Prostate gland (tissue), 2 donors: Measurements from ENCODE around the gene CSNK1A1L. TPM values are rescaled to one million over a fixed set of nuclear protein-coding genes. Genes with fewer than 3 reads are reported as not detected.

Source experiments
- DNase-seq: peaks from one replicate; pipeline ENCODE4 v3.0.0-alpha.2; 2019; ENCODE audit warnings: low spot score
- H3K27ac ChIP-seq, 2 donors: fragments of 200-600 bp; sonication (generic); 2 replicates each; pipeline ENCODE4 v1.5.1; 2017 to 2019
- H3K27me3 ChIP-seq: fragments of 200-600 bp; sonication (generic); replicated peaks from 2 replicates; pipeline ENCODE4 v1.5.1; 2019; ENCODE audit not compliant: insufficient read depth
- H3K36me3 ChIP-seq, 2 donors: fragments of 200-600 bp; sonication (generic); 1 replicate in 1 of 2; 2 replicates in 1 of 2; pipeline versions ENCODE4 v1.5.1 to v1.8.1; 2017 to 2019
- H3K4me1 ChIP-seq: fragments of 200-600 bp; sonication (generic); replicated peaks from 2 replicates; pipeline ENCODE4 v1.5.1; 2019
- H3K4me3 ChIP-seq, 2 donors: fragments of 200-600 bp; sonication (generic); 2 replicates each; pipeline ENCODE4 v1.5.1; 2017 to 2019
- H3K9me3 ChIP-seq: fragments of 200-600 bp; sonication (generic); 2 replicates; pipeline ENCODE4 v1.5.1; 2017
- POLR2A ChIP-seq: fragments of 450-650 bp; IDR thresholded peaks from one replicate; pipeline ENCODE4 v1.6.1; 2016; ENCODE audit warnings: antibody characterized with exemption, mild to moderate bottlenecking
- POLR2AphosphoS5 ChIP-seq: sonication (generic); formaldehyde crosslinking; IDR thresholded peaks from one replicate; pipeline ENCODE4 v1.6.1; 2017; ENCODE audit warnings: antibody characterized with exemption
- WGBS: methylation state at CpG from one replicate; pipeline ENCODE4 v1.1.5; 2018; 5-methylcytosine and 5-hydroxymethylcytosine counted together
- intact Hi-C: fragments of 100-400 bp; cut with DNase I; formaldehyde crosslinking; loops from one replicate; pipeline ENCODE4 v1.14.2; 2022
- total RNA-seq, 2 donors: library from RNA; depleted of rRNA; stranded (reverse); fragments of >200 nt; gene quantifications; one replicate each; pipeline ENCODE4 v1.1.0, GENCODE V29; 2016
- TF ChIP-seq, protein P1 (sequence below), 4 experiments: fragments of 200-600 bp in 2 of 4; fragments of 450-650 bp in 2 of 4; sonication (generic) in 2 of 4; IDR thresholded peaks; 1 replicate in 3 of 4; 2 replicates in 1 of 4; pipeline ENCODE4 v1.5.1; 2016 to 2019; ENCODE audit warnings: antibody characterized with exemption in 4 of 4, mild to moderate bottlenecking in 2 of 4, moderate library complexity in 2 of 4

The CSNK1A1L gene
- total RNA-seq: 1 to 10 TPM in 1 of 2 donors, not detected in 1; 1.6 TPM

DNA sequence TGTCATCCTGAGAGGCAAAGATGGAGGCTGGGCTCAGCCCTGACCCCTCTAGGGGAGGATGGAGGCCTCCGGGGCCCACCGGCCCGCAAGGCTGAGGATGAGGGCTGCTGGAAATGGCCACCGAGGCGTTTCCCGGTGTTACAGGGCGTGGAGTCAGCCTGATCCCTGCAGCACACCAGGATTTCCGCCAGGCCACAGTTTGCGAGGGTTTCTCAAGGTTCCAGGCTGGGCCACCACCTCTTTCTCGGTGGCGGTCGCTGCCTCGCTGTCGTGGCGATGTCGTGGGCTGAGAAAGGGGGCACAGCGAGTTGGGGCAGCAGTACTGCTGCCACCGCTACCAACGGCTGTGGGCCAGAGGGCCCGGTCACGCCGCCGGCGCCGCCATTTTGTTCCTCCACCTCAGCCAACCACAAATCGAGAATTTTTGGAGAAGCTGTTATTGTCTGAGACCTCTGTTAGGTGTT is at the start of gene CSNK1A1L:
TSS of gene CSNK1A1L (minus strand) at position 414 of the 464 bp plus-strand sequence. CDS start at position 6, 408 bp downstream.
- intact Hi-C loops: no loop called here
- WGBS: 97% methylated on average over 26 of the region's 26 CpGs

DNA sequence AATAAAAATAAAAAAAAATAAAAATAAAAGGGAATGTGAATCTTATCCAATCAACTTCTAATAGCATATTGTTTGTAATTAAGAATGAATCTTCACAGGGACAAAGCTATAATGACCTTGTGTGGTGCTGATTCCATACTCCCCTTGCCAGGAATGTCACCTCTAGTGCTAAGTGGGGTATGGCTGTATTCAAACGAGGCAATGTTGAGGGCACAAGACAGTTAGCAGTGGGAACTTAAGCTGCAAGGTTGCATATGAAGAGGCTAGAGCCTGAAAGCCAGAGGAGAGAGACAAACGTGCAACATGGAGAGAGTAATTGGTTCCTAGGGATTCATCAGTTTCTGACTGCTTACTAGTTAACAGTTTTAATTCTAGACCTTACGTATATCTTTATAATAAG is 43.9 kb upstream of the CSNK1A1L start:
- WGBS: 48% methylated on average over 3 of the region's 3 CpGs
- intact Hi-C loops: no loop called here
- Histone ChIP-seq H3K4me1 (no peaks in the 10 kb centered on the region), H3K27ac (no peak overlapping the region), H3K9me3 (no peaks in the 10 kb centered on the region), H3K36me3 (no peaks in the 10 kb centered on the region), H3K27me3 (no peaks in the 10 kb centered on the region), H3K4me3 (no peak overlapping the region)
- TF ChIP-seq, protein P1, sequence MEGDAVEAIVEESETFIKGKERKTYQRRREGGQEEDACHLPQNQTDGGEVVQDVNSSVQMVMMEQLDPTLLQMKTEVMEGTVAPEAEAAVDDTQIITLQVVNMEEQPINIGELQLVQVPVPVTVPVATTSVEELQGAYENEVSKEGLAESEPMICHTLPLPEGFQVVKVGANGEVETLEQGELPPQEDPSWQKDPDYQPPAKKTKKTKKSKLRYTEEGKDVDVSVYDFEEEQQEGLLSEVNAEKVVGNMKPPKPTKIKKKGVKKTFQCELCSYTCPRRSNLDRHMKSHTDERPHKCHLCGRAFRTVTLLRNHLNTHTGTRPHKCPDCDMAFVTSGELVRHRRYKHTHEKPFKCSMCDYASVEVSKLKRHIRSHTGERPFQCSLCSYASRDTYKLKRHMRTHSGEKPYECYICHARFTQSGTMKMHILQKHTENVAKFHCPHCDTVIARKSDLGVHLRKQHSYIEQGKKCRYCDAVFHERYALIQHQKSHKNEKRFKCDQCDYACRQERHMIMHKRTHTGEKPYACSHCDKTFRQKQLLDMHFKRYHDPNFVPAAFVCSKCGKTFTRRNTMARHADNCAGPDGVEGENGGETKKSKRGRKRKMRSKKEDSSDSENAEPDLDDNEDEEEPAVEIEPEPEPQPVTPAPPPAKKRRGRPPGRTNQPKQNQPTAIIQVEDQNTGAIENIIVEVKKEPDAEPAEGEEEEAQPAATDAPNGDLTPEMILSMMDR (IDR thresholded peaks at IDR 0.05): no peak
- TF ChIP-seq POLR2A (no peak), POLR2AphosphoS5 (no peak)
- no peak for DNase-seq

More for the DNA sequence above, at the start of gene CSNK1A1L:
- no peaks in the 10 kb centered on the region for H3K27me3 ChIP-seq
- TF ChIP-seq POLR2AphosphoS5: no peak
- TF ChIP-seq, protein P1 (IDR thresholded peaks at IDR 0.05): no peak
- TF ChIP-seq POLR2A: no peak
- H3K36me3 ChIP-seq: no peaks in the 10 kb centered on the region
- H3K27ac ChIP-seq: no peak within 1 kb of the TSS
- no peaks in the 10 kb centered on the region for H3K4me1 ChIP-seq
- no peak for DNase-seq
- no peak within 1 kb of the TSS for H3K4me3 ChIP-seq
- H3K9me3 ChIP-seq: no peaks in the 10 kb centered on the region

DNA sequence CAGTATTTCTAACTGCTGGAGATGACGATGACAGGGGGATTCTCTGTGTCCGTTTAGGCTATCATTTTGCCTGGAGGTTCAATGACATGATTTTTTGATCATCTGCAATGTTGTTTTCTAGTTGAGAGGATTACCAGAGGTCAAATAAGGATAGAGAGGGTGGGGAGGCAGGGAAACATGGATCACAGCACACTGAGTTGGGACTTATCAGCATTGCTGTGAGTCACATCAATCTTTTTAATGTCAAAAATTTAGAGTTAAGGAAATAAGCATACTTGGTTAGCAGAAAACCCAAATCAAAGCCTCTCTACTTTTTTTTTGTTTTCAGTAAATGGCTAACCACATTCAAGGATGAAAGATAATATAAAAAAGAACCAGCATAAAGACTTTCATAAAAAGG is 43.0 kb upstream of the CSNK1A1L start:
- Histone ChIP-seq H3K9me3 (no peaks in the 10 kb centered on the region), H3K36me3 (no peaks in the 10 kb centered on the region), H3K27me3 (no peaks in the 10 kb centered on the region), H3K4me1 (no peaks in the 10 kb centered on the region), H3K4me3 (no peak overlapping the region), H3K27ac (no peak overlapping the region)
- intact Hi-C loops: no loop called here
- no peak for DNase-seq
- 54% methylated on average over 2 of the region's 2 CpGs for WGBS
- TF ChIP-seq POLR2A: no peak
- TF ChIP-seq, protein P1 (IDR thresholded peaks at IDR 0.05): no peak
- no peak for TF ChIP-seq POLR2AphosphoS5

DNA sequence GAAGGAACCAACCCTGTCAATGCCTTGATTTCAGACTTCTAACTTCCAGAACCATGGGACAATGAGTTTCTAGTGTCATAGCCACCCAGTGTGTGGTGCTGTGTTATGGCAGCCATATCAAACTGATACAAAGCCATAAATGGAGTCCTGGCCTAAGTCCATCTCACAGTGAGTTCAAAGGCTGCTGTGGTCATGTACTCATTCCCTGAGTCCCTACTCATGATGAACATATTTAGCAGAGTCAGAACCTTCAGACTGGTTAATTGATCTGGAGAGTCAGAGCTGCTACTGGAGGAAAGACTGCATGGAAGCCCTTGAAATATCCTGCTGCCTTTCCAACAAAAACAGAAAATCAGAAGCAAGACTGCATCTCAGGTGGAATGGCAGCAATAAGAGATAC is 39.2 kb upstream of the CSNK1A1L start:
- intact Hi-C loops: no loop called here
- no peaks in the 10 kb centered on the region for H3K9me3 ChIP-seq

DNA sequence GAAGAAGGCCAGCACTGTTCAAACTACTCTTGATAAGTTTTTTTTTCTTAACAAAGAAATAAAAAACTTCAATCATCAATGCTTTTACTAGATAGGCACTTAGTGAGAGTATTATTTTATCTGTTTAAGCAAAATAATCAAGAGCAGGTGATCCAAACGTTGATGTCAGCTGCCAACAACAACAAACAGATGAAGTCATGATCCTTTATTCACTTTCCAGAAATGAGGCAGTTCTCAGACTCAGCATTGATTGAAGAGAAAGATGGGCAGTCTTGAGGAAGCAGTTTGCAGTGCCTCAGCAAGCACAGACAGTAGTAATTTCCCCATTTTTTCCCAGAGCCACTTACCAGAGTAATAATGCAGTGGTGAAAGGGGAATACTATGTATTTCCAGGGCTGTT is 38.4 kb upstream of the CSNK1A1L start:
- Histone ChIP-seq H3K4me1 (no peaks in the 10 kb centered on the region), H3K27me3 (no peaks in the 10 kb centered on the region), H3K36me3 (no peaks in the 10 kb centered on the region), H3K4me3 (no peak overlapping the region), H3K9me3 (no peaks in the 10 kb centered on the region), H3K27ac (no peak overlapping the region)
- WGBS: 6% methylated on average over 1 of the region's 1 CpG
- no peak for DNase-seq
- TF ChIP-seq, protein P1 (IDR thresholded peaks at IDR 0.05): no peak
- no peak for TF ChIP-seq POLR2A
- no peak for TF ChIP-seq POLR2AphosphoS5
- intact Hi-C loops: no loop called here

More for the DNA sequence above, 39.2 kb upstream of the CSNK1A1L start:
- Histone ChIP-seq H3K27ac (no peak overlapping the region), H3K36me3 (no peaks in the 10 kb centered on the region), H3K27me3 (no peaks in the 10 kb centered on the region), H3K4me1 (no peaks in the 10 kb centered on the region), H3K4me3 (no peak overlapping the region)
- TF ChIP-seq POLR2A: no peak
- no peak for TF ChIP-seq POLR2AphosphoS5
- TF ChIP-seq, protein P1 (IDR thresholded peaks at IDR 0.05): no peak
- no peak for DNase-seq
